ENCODE measurements around the gene PLCB1. TPM values are rescaled to one million over a fixed set of nuclear protein-coding genes. Genes with fewer than 3 reads are reported as not detected.

Gene PLCB1
- polyA plus RNA-seq, 1 donor from 2014 or later, result 0.28 TPM

DNA sequence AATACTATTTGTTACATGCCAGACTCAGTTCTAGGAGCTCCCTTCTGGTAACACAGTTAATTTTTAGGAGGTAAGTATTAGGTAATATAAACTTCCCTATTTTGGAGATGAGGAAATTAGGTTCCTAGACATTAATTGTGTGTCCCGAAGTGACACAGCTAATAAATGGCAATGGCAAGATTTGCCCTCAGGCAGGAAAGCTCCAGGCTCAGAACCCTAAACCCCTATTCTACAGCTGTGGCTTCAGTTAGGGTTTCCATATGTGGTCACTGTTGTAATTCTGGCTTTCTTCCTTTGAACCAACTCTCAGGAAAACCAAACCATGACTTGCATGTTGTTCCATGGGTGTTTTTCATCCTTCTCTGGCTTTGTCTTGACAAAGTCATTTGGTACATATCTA is 188.2 kb downstream of the PLCB1 start:
- Mint-ChIP-seq H3K4me3 (no peak overlapping the region), H3K4me1 (no peaks in the 10 kb centered on the region), H3K27ac (no peak overlapping the region), H3K36me3 (no peaks in the 10 kb centered on the region), H3K9me3 (no peaks in the 10 kb centered on the region), H3K27me3 (peaks cover 1% of the 10 kb centered on the region)

DNA sequence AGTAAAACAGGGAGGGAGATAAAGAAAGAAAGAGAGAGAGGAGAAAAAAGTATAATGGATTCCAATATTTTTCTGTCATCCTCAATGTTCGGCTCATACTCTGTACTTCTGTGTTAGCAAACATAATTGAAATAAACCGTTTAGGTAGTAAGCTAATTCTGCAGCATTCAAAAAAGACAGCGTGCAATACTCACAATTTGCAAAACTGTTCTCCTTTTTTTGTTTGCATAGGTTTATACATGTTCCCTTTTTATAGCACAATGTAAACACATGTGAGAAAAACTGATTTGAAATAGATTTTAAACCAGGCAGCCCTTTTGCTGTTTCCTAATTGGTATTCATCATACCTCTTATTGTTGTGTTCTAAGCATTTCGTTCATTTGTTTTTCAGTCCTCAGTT is 188.9 kb downstream of the PLCB1 start:
- no peak overlapping the region for H3K4me3 Mint-ChIP-seq
- H3K36me3 Mint-ChIP-seq, result no peaks in the 10 kb centered on the region
- H3K27me3 Mint-ChIP-seq, result peaks cover 1% of the 10 kb centered on the region
- no peaks in the 10 kb centered on the region for H3K4me1 Mint-ChIP-seq
- no peaks in the 10 kb centered on the region for H3K9me3 Mint-ChIP-seq
- H3K27ac Mint-ChIP-seq, result no peak overlapping the region

DNA sequence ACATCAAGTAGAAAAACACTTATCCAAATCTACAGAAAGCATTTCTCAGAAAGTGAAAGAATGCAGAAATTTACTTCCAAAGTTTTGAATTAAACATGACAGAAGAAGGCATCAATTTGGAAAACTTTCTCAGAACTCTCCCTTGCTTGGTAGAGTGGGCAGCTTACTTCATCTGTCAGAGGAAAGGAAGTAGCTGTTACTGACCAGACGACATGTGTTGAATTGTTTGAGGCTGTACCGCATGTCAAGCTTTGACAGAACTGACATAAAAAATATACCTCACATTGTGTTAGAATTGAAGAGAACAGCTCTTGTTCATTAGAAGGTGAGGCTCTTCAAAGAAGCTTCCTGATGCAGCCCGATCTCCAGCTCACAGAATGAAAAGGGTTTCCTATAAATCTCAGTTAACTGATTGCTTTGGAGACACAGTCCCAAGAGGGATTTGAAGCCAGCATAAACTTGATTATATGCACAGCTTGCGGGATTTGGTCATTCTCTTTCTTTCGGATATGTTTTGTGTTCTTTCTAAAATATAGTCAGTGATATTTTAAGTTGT is 190.7 kb downstream of the PLCB1 start:
- Mint-ChIP-seq H3K27me3 (peaks cover 1% of the 10 kb centered on the region), H3K4me3 (no peak overlapping the region), H3K36me3 (no peaks in the 10 kb centered on the region), H3K9me3 (no peaks in the 10 kb centered on the region), H3K27ac (no peak overlapping the region), H3K4me1 (no peaks in the 10 kb centered on the region)

DNA sequence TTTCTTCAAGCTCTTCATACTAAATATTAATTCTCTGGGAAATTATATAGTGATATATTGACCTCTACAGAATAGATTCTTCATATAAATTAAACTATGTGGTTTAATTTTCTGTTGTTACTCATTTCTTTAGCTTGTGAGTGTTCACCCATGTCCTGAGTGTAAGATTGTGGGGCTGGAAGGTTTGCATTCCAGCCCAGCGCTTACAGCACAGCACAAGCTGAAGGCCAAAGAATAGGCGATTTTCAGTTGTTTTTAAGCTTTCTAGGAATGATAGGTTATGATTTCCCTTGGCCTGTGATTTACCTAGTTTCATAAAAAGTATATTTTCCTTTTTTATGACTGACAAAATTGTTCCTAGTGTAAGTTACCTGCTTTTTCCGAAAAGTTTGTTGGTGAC is 194.1 kb downstream of the PLCB1 start:
- no peaks in the 10 kb centered on the region for H3K36me3 Mint-ChIP-seq
- H3K4me1 Mint-ChIP-seq, result no peaks in the 10 kb centered on the region
- no peaks in the 10 kb centered on the region for H3K27me3 Mint-ChIP-seq

DNA sequence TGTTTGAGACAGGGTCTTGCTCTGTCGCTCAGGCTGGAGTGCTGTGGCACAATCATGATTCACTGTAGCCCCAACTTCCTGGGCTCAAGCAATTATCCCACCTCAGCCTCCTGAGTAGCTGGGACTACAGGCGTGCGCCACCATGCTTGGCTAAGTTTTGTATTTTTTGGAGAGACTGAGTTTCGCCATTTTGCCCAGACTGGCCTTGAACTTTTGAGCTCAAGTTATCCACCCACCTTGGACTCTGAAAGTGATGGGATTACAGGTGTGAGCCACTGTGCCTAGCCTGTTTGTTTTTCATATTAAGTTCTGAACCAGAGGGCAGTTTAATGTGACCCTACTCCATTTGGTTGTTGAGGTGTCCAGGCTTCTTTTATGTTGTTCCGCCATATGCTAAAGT is 194.8 kb downstream of the PLCB1 start:
- no peaks in the 10 kb centered on the region for H3K9me3 Mint-ChIP-seq
- no peaks in the 10 kb centered on the region for H3K27me3 Mint-ChIP-seq
- H3K36me3 Mint-ChIP-seq, result no peaks in the 10 kb centered on the region
- H3K27ac Mint-ChIP-seq, result no peak overlapping the region
- no peaks in the 10 kb centered on the region for H3K4me1 Mint-ChIP-seq
- H3K4me3 Mint-ChIP-seq, result no peak overlapping the region

More for the DNA sequence above, 194.1 kb downstream of the PLCB1 start:
- Mint-ChIP-seq H3K27ac (no peak overlapping the region), H3K9me3 (no peaks in the 10 kb centered on the region), H3K4me3 (no peak overlapping the region)

DNA sequence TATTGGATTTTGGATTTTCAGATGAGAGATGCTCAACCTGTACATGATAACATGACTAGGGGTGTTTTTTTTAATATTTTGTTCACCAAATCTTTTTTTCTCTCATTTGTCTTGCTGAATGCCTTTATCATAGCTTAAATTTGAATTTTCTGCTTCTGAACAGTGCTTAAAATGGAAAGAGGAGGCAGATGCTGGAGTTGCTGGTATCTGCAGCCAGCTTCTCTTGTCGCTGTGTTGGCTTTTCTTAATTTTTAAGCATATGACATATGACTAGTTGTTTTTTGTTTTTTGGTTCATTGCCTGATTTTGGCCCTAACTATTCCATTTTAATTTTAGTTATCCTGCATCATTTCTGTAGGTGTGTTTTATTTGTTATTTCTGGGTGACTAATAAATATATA is 196.1 kb downstream of the PLCB1 start:
- Mint-ChIP-seq H3K4me3 (no peak overlapping the region), H3K27me3 (no peaks in the 10 kb centered on the region), H3K4me1 (no peaks in the 10 kb centered on the region), H3K27ac (no peak overlapping the region), H3K9me3 (no peaks in the 10 kb centered on the region), H3K36me3 (no peaks in the 10 kb centered on the region)

DNA sequence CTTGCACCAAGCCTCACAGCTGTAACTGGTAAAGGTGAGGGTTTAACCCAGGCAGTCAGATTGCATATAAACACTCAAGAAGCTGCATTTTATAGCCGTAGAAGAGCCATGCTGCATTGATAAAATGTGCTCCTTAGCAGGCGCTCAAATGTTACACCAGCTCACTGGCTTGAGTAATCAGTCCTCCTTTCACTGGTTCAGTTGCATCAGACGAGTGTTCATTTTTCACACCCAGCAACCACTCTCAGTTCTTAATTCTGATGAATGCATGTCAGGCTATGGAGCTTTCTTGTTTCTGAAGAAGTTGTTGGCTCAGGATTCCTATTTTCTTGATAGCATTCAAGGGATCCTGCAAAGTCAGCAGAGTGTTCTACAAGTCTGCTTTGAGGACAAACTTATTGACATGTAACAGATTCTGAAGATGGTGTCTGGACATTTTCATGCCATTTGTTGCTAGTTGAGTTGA is 198.3 kb downstream of the PLCB1 start:
- no peaks in the 10 kb centered on the region for H3K27me3 Mint-ChIP-seq
- H3K9me3 Mint-ChIP-seq, result no peaks in the 10 kb centered on the region
- no peaks in the 10 kb centered on the region for H3K4me1 Mint-ChIP-seq
- H3K36me3 Mint-ChIP-seq, result no peaks in the 10 kb centered on the region
- H3K27ac Mint-ChIP-seq, result no peak overlapping the region
- H3K4me3 Mint-ChIP-seq, result no peak overlapping the region

DNA sequence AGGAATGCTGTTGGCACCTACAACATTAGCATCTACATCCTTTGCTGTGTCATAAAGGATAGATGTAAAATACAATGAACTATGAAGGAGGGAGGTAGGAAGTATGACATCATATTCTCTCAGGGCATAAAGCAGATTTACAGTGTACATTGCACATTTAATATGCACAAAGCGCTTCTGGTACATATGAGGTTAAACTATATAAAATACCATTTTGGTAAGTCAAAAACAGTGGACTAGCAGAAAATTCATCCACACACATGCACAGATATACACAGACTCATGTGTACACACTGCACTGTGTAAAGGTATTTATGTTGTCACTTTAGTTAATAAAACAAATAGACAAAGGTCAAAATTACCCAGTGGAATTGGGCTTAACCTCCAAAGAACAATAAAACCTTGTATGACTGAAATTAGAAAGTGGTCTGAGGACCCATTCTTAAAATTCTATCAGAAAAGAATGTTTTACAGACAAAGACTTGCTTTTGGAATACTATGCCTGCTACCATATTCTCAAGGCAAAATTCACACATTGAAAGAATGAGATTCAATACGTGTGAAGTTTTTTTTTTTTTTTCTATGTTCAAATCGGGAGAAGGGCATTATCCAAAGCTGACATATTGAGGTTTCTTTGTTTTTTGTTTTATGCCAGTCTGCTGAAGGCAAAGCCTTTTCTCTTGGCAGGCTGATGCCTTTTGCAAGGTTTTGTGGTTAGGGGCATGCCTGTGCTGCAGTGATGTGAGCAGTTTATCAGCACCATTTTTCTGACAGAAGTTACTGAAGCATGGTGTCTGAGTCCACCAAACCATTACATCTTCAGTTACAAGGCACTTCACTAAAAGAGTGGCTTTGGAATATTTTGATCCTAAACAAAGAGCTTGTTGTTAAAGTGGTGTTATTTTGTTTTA is 199.0 kb downstream of the PLCB1 start:
- no peaks in the 10 kb centered on the region for H3K4me1 Mint-ChIP-seq
- H3K4me3 Mint-ChIP-seq, result no peak overlapping the region
- H3K27me3 Mint-ChIP-seq, result no peaks in the 10 kb centered on the region
- H3K9me3 Mint-ChIP-seq, result no peaks in the 10 kb centered on the region
- H3K36me3 Mint-ChIP-seq, result no peaks in the 10 kb centered on the region
- H3K27ac Mint-ChIP-seq, result no peak overlapping the region

DNA sequence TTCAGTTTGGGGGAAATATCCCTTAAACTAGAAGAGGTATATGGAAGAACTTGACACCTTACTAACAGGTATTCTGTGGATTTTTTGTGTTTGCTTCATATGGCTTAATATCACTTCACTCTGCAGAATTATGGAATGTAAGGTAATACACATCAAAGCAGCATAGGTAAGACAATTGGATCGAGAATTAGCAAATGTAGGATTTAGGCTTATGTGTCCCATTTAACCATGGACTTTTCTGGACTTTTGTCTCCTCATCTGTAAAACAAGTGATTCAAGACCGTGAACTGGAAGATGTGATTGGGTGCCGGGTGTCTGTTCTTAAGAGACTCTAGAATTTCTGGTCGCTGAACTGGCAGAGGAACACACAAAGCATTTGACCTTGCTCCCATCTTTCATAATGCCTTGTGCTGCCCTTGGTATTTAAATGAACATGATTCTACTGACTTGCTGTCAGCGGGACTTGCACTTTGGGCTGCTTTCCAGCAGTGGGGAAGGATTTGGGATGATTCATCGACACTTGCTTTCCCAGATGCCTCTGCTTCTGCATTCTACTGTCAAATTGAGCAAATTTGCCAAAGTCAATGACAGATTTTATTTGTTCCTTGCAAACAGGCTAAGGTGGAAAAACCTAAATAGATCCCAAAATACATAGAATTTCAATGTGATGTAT is 199.8 kb downstream of the PLCB1 start:
- no peaks in the 10 kb centered on the region for H3K27me3 Mint-ChIP-seq

DNA sequence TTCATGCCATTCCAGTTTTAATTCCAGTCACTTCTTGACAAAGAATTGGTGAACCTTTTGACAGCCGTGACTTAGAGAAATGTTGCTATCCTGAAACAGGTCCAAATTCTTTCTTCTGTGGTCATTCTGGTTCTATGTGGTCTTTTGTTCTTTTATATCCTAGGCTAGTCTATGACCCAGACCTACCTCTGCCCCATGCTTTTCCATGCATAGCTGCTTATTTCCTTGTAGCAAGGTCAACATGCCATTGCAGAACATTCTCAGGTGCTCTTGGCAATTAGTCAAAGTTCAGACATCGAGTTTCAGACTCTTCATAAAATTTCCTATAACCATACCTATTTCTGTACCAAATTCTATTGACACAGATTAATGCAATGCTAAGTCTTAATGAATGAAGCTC is 202.6 kb downstream of the PLCB1 start:
- Mint-ChIP-seq H3K4me3 (no peak overlapping the region), H3K27me3 (no peaks in the 10 kb centered on the region), H3K4me1 (no peaks in the 10 kb centered on the region), H3K36me3 (no peaks in the 10 kb centered on the region), H3K9me3 (peaks cover 0 to 2% (median 0%) of the 10 kb centered on the region in 3 donors), H3K27ac (no peak overlapping the region)

More for the DNA sequence above, 199.8 kb downstream of the PLCB1 start:
- H3K36me3 Mint-ChIP-seq, result no peaks in the 10 kb centered on the region
- no peak overlapping the region for H3K4me3 Mint-ChIP-seq
- H3K27ac Mint-ChIP-seq, result no peak overlapping the region
- no peaks in the 10 kb centered on the region for H3K9me3 Mint-ChIP-seq
- no peaks in the 10 kb centered on the region for H3K4me1 Mint-ChIP-seq

DNA sequence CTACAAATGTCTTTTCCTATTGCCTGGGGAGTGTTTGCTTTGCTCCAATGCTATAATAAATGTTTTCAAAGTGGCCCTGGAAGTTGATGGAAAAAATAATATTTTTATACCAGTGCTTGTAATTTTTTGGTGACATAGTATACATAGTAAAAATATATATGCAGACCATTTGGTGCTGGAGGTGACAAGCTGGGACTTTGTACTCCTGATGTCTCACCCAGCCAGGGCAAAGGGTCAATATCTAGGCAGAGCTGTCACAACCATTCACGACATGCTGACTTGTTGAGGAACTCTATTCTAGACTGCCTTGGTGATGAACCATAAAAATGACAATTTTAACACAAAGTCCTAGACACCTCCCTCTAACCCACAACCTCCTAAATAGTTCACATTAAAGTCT is 203.0 kb downstream of the PLCB1 start:
- no peak overlapping the region for H3K27ac Mint-ChIP-seq
- H3K9me3 Mint-ChIP-seq, result peaks cover 0 to 2% (median 0%) of the 10 kb centered on the region in 3 donors
- H3K36me3 Mint-ChIP-seq, result no peaks in the 10 kb centered on the region
- H3K4me3 Mint-ChIP-seq, result no peak overlapping the region
- H3K4me1 Mint-ChIP-seq, result no peaks in the 10 kb centered on the region
- no peaks in the 10 kb centered on the region for H3K27me3 Mint-ChIP-seq

DNA sequence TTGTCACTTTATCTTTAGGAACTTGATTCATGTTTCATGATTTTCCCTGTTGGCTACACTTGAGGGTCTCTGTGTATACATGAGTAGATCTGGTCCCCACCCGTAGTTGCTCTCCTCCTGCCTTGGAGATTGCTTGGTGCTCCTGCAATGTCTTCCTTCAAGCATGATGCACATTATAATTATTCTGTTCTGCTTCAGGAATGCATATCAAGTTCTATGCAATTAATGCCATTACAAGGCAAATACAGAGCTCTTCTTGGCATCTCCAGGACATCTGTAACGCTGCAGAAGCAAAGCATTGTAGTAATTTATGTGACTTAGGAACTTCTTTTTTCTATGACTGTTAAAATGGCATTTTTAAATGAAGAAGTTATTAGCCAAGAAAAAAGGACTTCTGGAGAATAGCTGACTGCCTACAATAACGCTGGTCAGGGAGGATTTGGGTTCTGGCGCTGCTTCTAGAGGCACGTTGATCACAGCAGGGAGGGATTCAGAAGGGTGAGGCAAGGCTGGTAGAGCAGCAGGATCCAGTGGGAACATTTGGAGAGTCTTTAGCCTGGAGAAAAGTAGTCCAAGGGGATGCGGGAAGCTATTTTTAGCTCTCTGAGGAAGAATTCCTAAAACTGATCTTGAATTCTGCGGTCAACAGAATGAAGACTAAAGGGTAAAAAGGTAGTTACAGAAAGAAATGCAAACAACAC is 203.6 kb downstream of the PLCB1 start:
- no peaks in the 10 kb centered on the region for H3K4me1 Mint-ChIP-seq
- no peaks in the 10 kb centered on the region for H3K36me3 Mint-ChIP-seq
- H3K9me3 Mint-ChIP-seq, result peaks cover 0 to 2% (median 0%) of the 10 kb centered on the region in 3 donors
- H3K27ac Mint-ChIP-seq, result no peak overlapping the region
- no peaks in the 10 kb centered on the region for H3K27me3 Mint-ChIP-seq
- no peak overlapping the region for H3K4me3 Mint-ChIP-seq

DNA sequence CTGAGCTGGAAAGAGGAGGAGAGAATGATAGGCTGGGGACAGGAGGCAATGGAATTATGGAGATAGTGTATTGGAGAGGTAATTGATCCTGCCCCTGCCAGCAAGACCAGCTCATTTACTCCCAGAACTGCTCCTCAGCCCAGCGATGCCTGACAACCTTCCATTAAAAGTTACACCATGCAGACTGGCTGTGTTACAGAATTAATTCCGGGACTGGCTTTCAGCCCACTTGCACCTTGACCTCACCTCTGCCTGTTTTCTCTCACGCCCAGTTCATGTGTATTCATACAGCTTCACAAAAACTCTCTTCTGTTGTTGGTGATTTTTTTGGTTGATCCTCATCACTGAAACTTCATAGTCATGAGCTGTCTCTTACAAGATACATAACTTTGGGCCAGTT is 207.3 kb downstream of the PLCB1 start:
- no peaks in the 10 kb centered on the region for H3K36me3 Mint-ChIP-seq
- no peak overlapping the region for H3K4me3 Mint-ChIP-seq
- peaks cover 0 to 2% (median 0%) of the 10 kb centered on the region in 3 donors for H3K9me3 Mint-ChIP-seq
- no peak overlapping the region for H3K27ac Mint-ChIP-seq
- no peaks in the 10 kb centered on the region for H3K4me1 Mint-ChIP-seq
- no peaks in the 10 kb centered on the region for H3K27me3 Mint-ChIP-seq

DNA sequence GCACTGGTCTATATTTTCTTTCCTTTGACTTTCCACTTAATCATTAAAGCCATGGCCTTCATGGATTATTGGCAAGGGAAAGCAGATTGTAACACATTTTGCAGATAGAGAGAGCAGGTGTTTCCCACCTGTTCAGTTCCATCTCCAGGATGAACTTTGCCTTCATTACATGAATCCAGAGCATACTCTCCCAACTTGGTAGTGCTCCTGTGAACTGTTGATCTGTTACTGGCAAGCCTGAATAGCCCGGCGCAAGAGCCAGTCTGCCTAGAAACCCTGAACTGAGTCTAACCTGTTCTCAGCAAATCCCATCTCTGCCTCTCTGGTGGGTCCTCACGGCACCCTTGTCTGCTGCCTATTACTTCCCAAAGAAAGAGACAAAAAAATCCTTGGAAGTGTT is 210.3 kb downstream of the PLCB1 start:
- no peak overlapping the region for H3K27ac Mint-ChIP-seq
- no peak overlapping the region for H3K4me3 Mint-ChIP-seq
- no peaks in the 10 kb centered on the region for H3K4me1 Mint-ChIP-seq
- no peaks in the 10 kb centered on the region for H3K27me3 Mint-ChIP-seq
- H3K36me3 Mint-ChIP-seq, result no peaks in the 10 kb centered on the region
- H3K9me3 Mint-ChIP-seq, result peaks cover 0 to 2% (median 0%) of the 10 kb centered on the region in 3 donors

DNA sequence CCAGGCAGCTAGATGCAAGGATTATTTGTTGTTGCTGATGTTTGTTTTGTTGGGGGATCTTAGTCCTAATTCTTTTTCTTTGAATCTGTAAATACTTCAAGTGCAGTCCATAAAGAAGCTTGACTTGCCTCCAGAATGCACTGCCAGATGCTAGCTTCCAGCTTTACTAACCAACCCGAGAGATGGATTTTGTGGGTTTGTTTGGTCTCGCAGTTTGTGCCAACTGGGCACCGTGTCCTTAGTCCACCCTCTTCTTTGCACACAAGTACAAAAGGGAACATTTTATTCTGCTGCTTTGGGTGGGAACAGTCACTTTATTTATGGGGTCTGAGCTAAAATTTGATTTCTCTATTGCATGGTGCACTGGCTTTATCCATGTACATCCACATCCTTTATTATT is 212.0 kb downstream of the PLCB1 start:
- Mint-ChIP-seq H3K9me3 (no peaks in the 10 kb centered on the region), H3K4me1 (no peaks in the 10 kb centered on the region), H3K27me3 (no peaks in the 10 kb centered on the region), H3K4me3 (no peak overlapping the region), H3K27ac (no peak overlapping the region), H3K36me3 (no peaks in the 10 kb centered on the region)

Data from IgD-negative memory B cell (primary cell).